Suprapubic skin (tissue), 4 donors: Measurements from ENCODE around the gene SESN1.

ENCODE experiments used
- POLR2A ChIP-seq, 2 donors: fragments of 450-650 bp; IDR thresholded peaks; one replicate each; pipeline ENCODE4 v1.6.1; 2017; ENCODE audit warnings: antibody characterized with exemption in 2 of 2, mild to moderate bottlenecking in 2 of 2, moderate library complexity in 2 of 2
- POLR2AphosphoS5 ChIP-seq, 3 donors: sonication (generic); formaldehyde crosslinking; IDR thresholded peaks; one replicate each; pipeline ENCODE4 v1.6.1; 2017; ENCODE audit warnings: antibody characterized with exemption in 3 of 3
- TF ChIP-seq, protein P1 (sequence below), 2 donors: fragments of 200-600 bp in 1 of 2; fragments of 450-650 bp in 1 of 2; sonication (generic) in 1 of 2; IDR thresholded peaks; one replicate each; pipeline ENCODE4 v1.5.1; 2016 to 2019; ENCODE audit warnings: antibody characterized with exemption in 2 of 2, mild to moderate bottlenecking in 1 of 2, moderate library complexity in 1 of 2

- TF ChIP-seq POLR2AphosphoS5 (IDR thresholded peaks at IDR 0.05) (no peak), POLR2A (IDR thresholded peaks at IDR 0.05) (no peak)
- TF ChIP-seq, protein P1, sequence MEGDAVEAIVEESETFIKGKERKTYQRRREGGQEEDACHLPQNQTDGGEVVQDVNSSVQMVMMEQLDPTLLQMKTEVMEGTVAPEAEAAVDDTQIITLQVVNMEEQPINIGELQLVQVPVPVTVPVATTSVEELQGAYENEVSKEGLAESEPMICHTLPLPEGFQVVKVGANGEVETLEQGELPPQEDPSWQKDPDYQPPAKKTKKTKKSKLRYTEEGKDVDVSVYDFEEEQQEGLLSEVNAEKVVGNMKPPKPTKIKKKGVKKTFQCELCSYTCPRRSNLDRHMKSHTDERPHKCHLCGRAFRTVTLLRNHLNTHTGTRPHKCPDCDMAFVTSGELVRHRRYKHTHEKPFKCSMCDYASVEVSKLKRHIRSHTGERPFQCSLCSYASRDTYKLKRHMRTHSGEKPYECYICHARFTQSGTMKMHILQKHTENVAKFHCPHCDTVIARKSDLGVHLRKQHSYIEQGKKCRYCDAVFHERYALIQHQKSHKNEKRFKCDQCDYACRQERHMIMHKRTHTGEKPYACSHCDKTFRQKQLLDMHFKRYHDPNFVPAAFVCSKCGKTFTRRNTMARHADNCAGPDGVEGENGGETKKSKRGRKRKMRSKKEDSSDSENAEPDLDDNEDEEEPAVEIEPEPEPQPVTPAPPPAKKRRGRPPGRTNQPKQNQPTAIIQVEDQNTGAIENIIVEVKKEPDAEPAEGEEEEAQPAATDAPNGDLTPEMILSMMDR (IDR thresholded peaks at IDR 0.05), result peak; percentile 29 to 70
These were observed 21.1 kb downstream of the SESN1 start for GRCh38 chr6:109073344-109074132.
